Activated CD4-positive, CD25-positive, alpha-beta regulatory T cell treated with anti-CD3 and anti-CD28 coated beads, Interleukin-2, amount 50 U/mL, for 24 hours (primary cell): ENCODE results near the gene PPY.
"Not testable (repeated sequence)": the region's sequence is repeated elsewhere in the genome, so short reads cannot be mapped to it uniquely, and the experiment has no call there.

Experiments used
- ATAC-seq, 2 donors: fragments of 150-1000 bp; cut with Tn5 transposase; one replicate each; pipeline ENCODE4 v1.10.0; 2021; ENCODE audit warnings: mild to moderate bottlenecking in 1 of 2, moderate library complexity in 1 of 2

The PPY gene, protein sequence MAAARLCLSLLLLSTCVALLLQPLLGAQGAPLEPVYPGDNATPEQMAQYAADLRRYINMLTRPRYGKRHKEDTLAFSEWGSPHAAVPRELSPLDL

DNA sequence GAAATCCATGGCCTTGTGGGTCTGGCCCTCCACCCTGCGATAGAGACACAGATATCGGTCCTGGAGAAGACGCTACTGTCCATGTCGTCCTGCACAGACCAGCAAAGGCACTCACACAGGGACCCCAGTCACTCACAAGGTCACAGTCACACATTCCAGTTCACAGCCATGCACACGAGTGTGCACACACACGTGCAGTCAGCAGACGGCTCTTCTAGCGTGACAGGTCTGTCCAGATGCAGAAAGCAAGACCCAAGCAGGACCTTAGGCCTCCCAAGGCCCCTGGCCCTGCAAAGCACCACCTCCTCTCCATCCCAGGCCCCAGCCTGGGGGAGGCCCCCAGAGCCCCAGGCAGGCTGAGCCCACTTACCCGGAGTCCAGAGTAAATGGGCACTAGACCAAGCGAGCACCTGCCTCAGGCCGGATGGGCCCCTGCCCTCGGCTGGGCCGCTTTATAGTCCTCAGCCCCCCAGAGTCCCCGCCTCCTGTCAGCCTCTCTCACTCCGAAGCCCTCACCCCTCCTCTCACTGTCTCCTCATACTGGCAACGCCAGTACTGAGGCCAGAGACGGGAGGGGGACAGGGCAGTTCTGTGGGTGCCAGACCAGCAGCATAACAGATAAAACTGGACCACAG is at the start of gene PPY:
Gene PPY (minus strand): TSS at position 426 of the 635 bp plus-strand sequence. CDS start 822 bp downstream, outside the sequence.
- ATAC-seq: no peak

DNA sequence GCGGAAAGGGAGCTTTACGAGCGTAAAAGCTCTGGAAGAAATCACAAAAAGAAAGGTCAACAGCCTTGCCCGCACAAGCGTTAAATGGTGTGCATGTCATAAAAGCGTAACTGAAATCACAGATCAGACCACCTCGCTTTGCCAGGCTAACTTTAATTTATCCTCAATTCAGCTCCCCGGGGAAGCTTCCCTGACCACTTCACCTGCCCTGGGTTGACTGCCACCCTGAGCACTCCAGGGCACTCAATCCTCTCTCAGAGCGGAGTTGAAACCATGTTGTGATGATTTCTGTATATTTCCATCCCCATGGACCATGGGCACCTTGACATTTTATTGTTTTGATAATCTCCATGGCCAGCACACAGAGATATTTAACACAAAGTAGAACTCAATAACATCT is 46.0 kb upstream of the PPY start:
- no peak for ATAC-seq

DNA sequence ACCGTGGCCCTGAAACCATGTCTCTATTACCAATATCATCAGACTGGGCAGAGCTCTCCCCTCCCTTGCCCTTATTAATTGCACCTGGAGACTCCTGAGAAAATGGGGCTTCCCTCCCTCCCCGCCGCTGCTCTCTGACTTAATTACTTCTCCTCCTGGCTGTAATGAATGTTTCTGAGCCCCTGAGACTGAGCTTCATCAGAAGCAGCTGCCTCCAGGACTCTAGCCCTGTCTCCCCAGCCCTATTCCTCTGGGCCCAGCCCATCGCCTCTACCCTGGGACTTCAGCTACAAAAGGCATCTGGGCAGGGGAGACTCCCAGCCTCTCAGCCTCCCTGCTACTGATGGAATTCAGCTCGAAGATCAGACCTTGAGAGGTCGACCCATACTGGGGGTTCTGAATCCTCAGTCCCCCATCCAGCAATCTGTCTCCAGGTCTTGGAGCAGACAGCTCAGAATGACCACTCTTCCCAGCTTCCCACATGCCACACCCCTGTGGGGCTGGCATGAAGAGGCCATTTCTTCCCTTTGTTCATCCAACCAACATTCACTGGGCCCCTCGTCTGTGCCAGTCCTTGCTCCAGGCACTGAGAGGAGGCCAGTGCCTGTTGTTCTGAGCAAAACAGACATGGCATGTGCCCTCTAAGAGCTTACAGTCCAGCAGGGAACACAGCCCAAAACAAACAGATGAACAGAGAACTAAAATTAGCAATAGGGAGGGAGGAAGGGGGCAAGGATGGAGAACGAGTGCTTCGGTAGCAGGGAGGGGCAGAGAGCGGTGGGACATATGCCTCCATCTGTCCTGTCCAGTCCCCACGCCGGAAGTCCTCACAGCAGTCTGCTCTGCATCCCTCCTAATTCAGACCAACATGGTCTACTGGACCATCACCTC is 45.1 kb upstream of the PPY start:
- no peak for ATAC-seq

DNA sequence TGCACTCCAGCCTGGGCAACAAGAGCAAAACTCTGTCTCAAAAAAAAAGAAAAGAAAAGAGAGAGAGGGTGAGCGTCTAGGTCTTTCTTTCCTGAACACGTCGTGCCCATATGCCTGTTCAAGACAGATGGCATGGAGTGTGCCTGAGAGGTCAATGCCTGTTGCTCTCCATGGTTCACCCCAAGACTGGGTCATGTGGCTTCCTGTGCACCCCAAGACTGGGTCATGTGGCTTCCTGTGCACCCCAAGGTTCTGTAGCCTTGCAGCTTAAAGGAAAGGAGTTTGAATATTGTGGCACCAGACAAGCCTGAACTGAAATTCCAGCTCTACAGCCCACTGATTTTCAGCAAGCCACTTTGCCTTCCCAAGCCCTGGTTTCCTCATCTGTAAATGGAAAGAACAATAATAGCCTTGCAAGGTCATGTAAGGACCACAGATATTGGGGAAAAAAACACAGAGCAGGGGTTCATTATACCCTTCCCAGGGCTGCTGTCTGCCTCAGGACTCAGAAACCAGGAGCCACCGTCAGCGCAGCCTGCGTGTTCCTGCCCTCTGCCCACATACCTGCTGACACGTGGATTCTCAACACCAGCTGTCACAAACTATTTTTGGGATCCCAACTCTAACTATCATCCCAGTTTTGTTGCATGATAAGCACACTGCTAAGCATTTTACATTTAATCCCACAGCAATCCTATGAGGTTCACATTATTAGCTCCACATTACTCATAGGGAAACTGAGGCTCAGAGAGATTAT is 44.1 kb upstream of the PPY start:
- ATAC-seq: no peak

DNA sequence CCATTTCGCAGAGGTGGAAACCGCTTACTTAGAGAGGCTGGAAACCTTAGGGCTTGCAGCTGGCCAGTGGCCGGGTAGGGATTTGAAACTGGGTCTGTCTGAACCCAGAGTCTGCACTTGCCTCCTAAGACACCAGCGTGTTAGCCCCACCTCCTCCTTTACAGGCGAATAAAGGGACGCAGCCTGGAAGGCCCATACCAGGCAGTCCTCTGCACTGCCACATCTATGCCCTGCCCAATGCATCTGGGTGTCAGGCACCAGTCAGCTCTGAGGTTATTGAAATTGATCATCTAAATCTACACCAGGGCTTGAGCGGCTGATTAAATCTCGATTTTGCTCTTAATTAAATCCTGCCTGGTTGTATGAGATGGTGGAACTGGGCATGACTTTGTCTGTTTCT is 42.2 kb upstream of the PPY start:
- no peak for ATAC-seq

DNA sequence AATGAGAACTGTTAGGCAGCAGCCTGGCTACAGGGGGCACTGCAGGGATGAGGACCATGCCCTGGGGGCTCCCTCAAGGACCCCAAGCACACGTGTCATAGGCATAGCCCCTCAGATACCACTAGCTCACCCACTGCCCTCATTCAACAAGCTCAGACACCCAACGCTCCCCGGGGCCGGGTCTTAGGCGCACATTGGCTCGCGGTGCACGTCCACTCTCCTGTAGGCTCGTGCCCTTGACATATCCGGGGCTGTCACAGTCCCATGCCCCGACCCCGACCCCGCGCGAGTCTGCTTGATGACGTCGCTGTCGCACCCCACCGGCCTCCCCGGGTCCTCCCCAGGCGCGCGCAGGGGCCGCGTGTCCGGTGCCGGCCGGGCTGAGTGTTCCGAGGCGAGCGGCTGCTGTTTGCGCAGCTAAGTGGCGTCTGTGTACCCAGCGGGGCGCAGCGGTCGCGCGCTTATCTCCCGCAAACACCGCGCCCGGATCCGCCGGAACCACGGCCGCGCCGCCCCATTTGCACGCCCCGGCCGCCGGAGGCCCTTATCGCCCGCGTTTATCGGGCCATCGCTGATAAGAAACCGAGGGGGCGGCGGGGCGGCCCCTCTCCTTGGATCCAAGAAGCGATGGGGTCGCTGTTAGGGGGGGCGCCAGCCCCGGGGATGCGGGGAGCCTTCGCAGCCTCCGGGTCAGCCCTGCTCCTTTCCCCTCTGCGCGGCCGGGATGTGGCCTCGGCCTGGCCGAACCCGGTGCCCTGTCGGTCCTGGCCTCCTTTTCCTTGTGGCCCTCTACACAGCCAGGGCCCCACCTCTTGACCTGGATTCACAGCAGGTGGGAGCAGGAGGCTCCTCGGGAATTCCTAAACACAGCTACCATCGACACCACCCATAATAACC is 41.5 kb upstream of the PPY start:
- peak in 1 of 2 donors; percentile 20 for ATAC-seq

DNA sequence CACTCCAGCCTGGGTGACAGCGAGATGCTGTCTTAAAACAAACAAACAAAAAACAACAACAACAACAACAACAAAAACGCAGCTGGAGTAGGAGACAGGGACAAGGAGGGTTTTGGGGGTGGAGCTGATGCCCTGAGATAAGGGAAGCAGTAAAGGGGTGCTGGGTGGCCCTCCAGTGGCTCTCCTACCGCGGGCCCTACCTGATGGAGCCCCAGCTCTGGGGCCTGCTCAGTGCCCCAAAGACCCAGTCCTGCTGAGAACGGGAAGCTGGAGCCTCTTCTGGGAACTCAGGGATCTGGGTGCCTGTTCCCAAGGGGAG is 40.9 kb upstream of the PPY start:
- no peak for ATAC-seq

DNA sequence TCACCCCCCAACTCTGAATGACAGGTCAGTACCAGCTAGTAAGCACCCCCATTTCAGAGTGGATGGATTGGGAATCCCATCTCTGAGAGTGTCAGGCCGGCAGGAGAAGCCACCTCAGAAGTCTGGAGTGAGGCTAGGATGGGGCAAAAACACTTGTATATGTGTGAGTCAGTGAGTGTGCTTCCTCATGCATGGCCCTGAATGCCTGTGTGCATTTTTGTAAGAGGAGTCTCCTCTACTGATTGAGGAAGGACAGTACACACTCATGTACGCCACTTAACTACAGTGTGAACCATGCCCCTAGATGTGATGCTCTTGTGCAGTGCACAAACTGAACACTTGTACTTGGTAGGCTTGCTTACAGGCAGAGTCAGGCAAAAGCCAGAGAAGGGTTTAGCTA is 39.9 kb upstream of the PPY start:
- no peak for ATAC-seq

DNA sequence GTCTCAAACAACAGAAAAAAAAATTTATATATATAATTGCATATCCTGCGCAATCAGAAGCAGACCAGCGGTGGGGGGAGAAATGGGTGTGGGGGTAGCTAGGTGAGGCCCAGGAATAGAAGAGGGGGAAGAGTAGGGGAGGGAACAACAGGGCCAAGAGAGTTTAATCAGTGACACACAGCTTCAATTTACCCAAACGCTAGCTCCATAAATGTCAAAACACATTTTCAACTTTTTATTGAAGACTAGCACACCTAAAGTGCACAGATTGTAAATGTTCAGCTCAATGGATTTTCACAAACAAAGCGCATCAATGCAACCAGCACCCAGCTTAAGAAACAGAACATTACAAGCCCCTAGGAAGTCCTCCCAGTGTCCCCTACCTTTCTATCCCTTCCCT is 37.4 kb upstream of the PPY start:
- ATAC-seq: no peak

DNA sequence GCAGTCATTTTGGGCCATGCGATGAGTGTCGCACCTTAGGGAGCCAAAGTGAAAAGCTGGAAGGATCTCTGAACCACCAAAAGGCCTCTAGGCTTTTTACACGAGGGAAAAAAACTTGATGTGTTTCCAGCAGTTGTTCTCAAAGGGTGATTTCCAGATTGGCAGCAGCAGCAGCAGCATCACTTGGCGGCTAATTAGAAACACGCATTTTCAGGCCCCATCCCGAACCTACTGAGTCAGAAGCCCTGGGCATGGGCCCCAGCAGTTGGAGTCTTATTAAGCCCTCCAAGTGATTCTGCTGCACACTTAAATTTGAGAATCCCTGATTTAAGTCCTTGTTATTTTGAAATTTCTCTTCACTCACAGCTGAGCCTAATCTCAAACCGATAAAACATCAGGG is 36.7 kb upstream of the PPY start:
- no peak for ATAC-seq

DNA sequence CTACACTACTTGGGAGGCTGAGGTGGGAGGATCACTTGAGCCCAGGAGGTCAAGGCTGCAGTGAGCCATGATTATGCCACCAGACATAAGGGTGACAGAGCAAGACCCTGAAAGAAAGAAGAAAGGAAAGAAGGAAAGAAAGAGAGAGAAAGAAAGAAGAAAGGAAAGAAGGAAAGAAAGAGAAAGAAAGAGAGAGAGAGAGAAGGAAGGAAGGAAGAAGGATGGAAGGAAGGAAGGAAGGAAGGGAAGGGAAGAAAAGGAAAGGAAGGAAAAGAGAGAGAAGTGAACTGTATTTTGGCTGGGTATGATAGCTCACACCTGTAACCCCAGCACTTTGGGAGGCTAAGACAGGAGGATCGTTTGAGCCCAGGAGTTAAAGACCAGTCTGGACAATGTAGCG is 35.8 kb upstream of the PPY start:
- no peak for ATAC-seq

DNA sequence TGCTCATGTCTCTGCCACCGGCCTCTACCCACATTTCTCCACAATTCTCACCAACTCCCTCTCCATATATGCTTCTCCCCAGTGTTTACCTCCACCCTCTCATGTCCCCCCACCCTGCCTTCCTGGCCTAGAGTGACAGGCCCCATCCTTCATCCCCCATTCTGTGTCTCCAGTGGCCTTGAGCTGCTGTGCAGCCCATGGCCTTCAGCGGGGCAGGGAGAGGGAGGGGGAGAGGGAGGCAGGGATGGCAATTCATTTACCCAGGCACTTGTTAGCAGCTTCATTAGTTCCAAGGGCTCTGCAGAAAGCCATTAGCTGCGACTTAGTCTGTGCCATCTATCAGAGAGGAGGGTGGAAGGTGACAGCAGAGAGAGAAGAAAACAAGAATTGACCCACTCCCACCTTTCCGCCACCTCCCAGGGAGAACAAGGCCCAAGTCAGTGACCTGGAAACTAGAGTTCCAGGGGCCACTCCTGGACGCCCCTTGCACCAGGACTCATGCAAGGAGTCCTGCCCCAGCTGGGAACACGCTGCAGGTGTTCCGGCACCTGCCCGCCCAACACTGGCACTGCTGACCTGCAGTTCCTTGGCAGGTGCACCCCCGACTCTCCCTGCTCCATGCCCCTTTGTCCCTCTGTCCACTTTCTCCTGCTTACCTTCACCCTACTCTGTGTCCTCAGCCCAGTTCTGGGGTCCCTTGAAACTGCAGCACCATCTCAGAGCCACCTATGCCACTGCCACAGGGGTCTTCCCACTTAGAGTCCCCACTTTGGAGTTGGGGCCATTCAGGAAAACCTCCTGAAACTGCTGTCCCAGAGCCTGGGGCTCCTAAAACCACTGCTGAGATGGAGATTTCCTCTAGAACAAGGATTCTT is 34.9 kb upstream of the PPY start:
- ATAC-seq: no peak

DNA sequence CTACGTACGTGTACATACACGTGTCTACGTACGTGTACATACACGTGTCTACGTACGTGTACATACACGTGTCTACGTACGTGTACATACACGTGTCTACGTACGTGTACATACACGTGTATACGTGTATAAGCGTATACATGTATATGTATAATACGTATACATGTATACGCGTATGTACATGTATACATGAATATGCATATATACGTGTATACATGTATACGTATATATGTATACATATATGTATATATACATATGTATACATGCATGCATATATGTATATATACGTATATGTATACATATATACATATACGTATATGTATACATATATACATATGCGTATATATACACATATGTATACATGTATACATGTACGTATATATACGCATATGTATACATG is 33.6 kb upstream of the PPY start:
- no peak for ATAC-seq

DNA sequence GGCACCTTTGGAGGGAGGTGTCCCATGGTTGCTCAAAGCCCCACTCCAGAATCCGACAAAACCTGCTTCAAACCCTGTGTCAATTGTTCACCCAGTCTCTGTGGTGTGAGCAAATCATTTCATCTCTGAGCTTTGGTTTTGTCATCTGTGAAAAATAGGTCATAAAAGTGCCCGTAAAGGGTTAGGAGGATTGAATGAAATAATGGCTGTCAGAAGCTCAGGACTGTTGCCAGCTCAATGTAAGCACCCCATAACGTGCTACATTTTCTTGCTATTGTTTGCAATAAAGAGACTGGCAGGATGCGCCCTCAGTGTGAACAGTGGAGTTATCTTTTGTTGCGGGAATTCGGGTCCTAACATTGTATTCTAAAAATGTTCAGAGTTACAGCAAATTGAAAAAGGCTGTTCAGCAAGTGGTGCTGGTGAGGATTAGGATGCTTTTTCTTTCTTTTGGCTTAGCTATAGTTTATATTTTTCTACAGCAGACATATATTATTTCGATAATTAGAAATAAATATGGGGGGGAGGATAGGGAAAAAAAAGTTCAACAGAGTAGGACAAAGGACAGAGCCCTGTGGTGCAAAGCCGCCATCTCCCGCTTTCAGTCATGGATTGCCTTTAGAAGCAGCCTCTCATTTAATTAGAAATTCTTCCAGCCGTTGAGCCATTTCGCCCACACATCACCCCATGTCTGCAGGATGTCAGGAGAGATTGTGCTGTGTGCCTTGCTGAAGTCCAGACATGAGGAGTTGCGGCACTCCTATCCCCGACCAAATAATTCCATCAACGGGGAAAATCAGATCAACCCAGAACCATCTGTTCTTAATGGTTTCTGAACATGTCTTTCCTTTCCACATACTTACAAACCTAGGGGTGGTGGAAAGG is 32.3 kb upstream of the PPY start:
- no peak for ATAC-seq

DNA sequence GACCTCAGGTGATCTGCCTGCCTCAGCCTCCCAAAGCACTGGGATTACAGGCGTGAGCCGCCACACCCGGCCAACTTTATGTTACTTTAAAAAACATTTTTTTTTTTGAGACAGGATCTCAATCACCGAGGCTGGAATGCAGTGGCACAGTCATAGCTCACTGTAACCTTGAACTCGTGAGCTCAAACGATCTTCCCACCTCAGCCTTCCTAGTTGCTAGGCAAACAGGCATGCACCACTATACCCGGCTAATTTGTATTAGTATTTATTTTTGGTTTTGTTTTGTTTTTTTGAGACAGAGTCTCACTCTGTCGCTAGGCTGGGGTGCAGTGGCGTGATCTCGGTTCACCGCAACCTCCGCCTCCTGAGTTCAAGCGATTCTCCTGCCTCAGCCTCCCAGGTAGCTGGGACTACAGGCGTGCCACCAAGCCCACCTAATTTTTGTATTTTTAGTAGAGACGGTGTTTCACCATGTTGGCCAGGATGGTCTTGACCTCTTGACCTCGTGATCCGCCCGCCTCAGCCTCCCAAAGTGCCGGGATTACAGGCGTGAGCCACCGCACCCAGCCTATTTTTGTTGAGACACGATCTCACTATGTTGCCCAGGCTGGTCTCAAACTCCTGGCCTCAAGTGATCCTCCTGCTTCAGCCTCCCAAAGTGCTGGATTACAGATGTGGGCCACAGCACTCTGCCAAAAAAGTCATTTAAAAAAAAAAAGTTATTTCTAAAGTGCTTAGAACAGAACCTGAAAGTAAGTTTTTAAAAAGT is 30.4 kb upstream of the PPY start:
- ATAC-seq: not testable (repeated sequence)

DNA sequence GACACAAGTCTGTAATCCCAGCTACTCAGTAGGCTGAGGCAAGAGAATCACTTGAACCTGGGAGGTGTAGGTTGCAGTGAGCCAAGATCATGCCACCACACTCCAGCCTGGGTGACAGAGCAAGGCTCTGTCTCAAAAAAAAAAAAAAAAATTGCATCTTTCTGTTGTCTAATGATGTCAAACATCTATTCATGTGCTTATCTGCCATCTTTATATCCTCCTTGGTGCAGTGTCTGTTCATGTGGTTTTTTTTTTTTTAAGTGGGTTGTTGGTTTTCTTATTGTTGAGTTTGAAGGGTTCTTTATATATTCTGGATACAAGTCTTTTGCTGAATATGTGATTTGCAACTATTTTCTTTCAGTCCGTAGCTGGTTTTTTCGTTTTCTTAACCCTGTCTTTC is 29.2 kb upstream of the PPY start:
- not testable (repeated sequence) for ATAC-seq

DNA sequence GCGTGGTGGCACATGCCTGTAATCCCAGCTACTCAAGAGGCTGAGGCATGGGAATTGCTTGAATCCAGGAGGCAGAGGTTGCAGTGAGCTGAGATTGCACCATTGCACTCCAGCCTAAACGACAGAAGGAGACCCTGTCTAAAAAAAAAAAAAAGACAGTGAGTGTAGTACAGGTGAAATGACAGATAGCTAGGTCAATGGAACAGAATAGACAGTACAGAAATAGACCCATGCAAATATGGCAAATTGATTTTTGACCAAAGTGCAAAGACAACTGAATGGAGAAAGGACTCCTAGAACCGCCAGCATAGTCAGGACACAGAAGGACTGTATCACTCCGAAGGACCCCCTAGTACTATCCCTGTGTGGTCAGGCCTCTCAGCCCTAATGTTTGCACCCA is 28.1 kb upstream of the PPY start:
- ATAC-seq: no peak

DNA sequence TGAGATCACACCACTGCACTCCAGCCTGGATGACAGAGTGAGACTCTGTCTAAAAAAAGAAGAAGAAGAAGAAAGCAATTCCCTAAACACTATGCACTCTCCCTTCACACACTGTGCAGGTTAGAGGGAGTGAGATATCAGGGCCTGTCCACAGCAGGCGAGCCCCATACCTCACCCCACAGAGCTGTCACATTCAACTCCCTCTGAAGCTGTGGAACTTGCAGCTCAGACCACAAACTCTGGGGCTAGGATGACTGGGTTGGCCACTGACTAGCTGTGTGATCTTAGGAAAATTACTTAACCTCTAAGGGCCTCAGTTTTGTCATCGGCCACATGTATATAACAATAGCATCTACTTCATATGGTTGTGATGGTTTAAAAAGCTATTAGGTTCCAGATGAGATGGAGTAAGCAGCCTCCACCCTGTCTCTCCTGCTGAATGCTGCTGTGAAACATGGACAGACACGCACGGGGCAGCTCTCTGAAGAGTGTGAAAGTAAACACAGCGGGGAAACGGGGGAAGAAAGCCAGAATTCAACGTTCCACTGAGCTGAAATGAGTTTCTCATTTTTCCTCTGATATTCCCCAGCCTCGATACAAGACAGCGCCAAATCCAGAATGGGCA is 25.1 kb upstream of the PPY start:
- no peak for ATAC-seq

DNA sequence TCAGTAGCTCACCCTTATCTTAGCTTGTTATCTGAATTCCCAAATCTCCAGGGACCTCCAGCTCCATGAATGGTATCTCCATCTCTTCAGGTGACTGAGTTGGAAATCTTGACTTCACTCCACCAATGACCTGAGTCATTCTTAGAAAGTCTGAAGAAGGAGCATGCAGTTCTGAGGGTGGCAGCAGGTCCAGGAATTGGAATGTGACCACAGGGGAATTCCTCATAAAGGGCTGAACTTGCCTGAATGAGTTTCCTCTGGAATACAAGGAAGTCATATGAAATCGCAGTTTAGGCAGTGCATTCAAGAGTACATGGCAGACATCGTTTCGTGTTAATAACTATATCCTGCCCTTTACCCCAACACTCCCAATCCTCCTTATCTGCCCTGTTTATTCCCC is 24.0 kb upstream of the PPY start:
- no peak for ATAC-seq
